ENCODE measurements around the gene MDM2.

Gene MDM2

GRCh38 chr12:68841717-68842116 is 33.7 kb downstream of the MDM2 start:
- H3K36me3 ChIP-seq (ENCODE audit: control insufficient read depth, insufficient read depth, low read length), result peaks cover 73% of the 10 kb centered on the region
- H3K9me3 ChIP-seq (ENCODE audit: control insufficient read depth, low read length), result no peaks in the 10 kb centered on the region
- no peak overlapping the region for H3K27ac ChIP-seq (ENCODE audit: low read depth, low read length, severe bottlenecking)
- no peaks in the 10 kb centered on the region for H3K4me1 ChIP-seq (ENCODE audit: control insufficient read depth, insufficient read depth, low read length, poor library complexity, severe bottlenecking)
- 100% methylated on average over 1 of the region's 2 CpGs; no CpG with 5 or more reads in 1 of the 2 experiments for WGBS, 2 experiments (ENCODE audit: insufficient coverage in 2 of 2)
- H3K4me3 ChIP-seq (ENCODE audit: extremely low read depth, insufficient read depth, low read length, poor library complexity, severe bottlenecking), result no peak overlapping the region

GRCh38 chr12:68842123-68842522 is 34.1 kb downstream of the MDM2 start:
- WGBS, 2 experiments (ENCODE audit: insufficient coverage in 2 of 2), result 83% methylated on average over 2 of the region's 3 CpGs; no CpG with 5 or more reads in 1 of the 2 experiments
- H3K9me3 ChIP-seq (ENCODE audit: control insufficient read depth, low read length), result no peaks in the 10 kb centered on the region
- no peak overlapping the region for H3K27ac ChIP-seq (ENCODE audit: low read depth, low read length, severe bottlenecking)
- peaks cover 69% of the 10 kb centered on the region for H3K36me3 ChIP-seq (ENCODE audit: control insufficient read depth, insufficient read depth, low read length)
- no peak overlapping the region for H3K4me3 ChIP-seq (ENCODE audit: extremely low read depth, insufficient read depth, low read length, poor library complexity, severe bottlenecking)
- no peaks in the 10 kb centered on the region for H3K4me1 ChIP-seq (ENCODE audit: control insufficient read depth, insufficient read depth, low read length, poor library complexity, severe bottlenecking)

- Histone ChIP-seq H3K27ac (ENCODE audit: low read depth, low read length, severe bottlenecking) (no peak overlapping the region), H3K36me3 (ENCODE audit: control insufficient read depth, insufficient read depth, low read length) (peaks cover 63% of the 10 kb centered on the region), H3K4me3 (ENCODE audit: extremely low read depth, insufficient read depth, low read length, poor library complexity, severe bottlenecking) (no peak overlapping the region), H3K9me3 (ENCODE audit: control insufficient read depth, low read length) (no peaks in the 10 kb centered on the region), H3K4me1 (ENCODE audit: control insufficient read depth, insufficient read depth, low read length, poor library complexity, severe bottlenecking) (no peaks in the 10 kb centered on the region)
- no CpG with 5 or more reads among the region's 2 CpGs for WGBS, 2 experiments (ENCODE audit: insufficient coverage in 2 of 2)
These were observed 35.0 kb downstream of the MDM2 start for GRCh38 chr12:68842784-68843567.

- WGBS, 2 experiments (ENCODE audit: insufficient coverage in 2 of 2), result 95 to 100% methylated on average over 3 of the region's 4 CpGs
- H3K4me1 ChIP-seq (ENCODE audit: control insufficient read depth, insufficient read depth, low read length, poor library complexity, severe bottlenecking), result no peaks in the 10 kb centered on the region
- H3K36me3 ChIP-seq (ENCODE audit: control insufficient read depth, insufficient read depth, low read length), result peaks cover 51% of the 10 kb centered on the region
- H3K27ac ChIP-seq (ENCODE audit: low read depth, low read length, severe bottlenecking), result no peak overlapping the region
- no peak overlapping the region for H3K4me3 ChIP-seq (ENCODE audit: extremely low read depth, insufficient read depth, low read length, poor library complexity, severe bottlenecking)
- H3K9me3 ChIP-seq (ENCODE audit: control insufficient read depth, low read length), result no peaks in the 10 kb centered on the region
These were observed 36.4 kb downstream of the MDM2 start for GRCh38 chr12:68844318-68844745.

GRCh38 chr12:68844788-68845695 is 37.1 kb downstream of the MDM2 start:
- H3K27ac ChIP-seq (ENCODE audit: low read depth, low read length, severe bottlenecking), result no peak overlapping the region
- H3K4me1 ChIP-seq (ENCODE audit: control insufficient read depth, insufficient read depth, low read length, poor library complexity, severe bottlenecking), result no peaks in the 10 kb centered on the region
- peaks cover 44% of the 10 kb centered on the region for H3K36me3 ChIP-seq (ENCODE audit: control insufficient read depth, insufficient read depth, low read length)
- H3K4me3 ChIP-seq (ENCODE audit: extremely low read depth, insufficient read depth, low read length, poor library complexity, severe bottlenecking), result no peak overlapping the region
- H3K9me3 ChIP-seq (ENCODE audit: control insufficient read depth, low read length), result no peaks in the 10 kb centered on the region
- 91 to 94% methylated on average over 10 to 13 of the region's 14 CpGs for WGBS, 2 experiments (ENCODE audit: insufficient coverage in 2 of 2)

- H3K36me3 ChIP-seq (ENCODE audit: control insufficient read depth, insufficient read depth, low read length), result peaks cover 26% of the 10 kb centered on the region
- H3K4me1 ChIP-seq (ENCODE audit: control insufficient read depth, insufficient read depth, low read length, poor library complexity, severe bottlenecking), result no peaks in the 10 kb centered on the region
- no peak overlapping the region for H3K27ac ChIP-seq (ENCODE audit: low read depth, low read length, severe bottlenecking)
- no peaks in the 10 kb centered on the region for H3K9me3 ChIP-seq (ENCODE audit: control insufficient read depth, low read length)
- no peak overlapping the region for H3K4me3 ChIP-seq (ENCODE audit: extremely low read depth, insufficient read depth, low read length, poor library complexity, severe bottlenecking)
- WGBS, 2 experiments (ENCODE audit: insufficient coverage in 2 of 2), result 83% methylated on average over 1 of the region's 3 CpGs; no CpG with 5 or more reads in 1 of the 2 experiments
These were observed 38.8 kb downstream of the MDM2 start for GRCh38 chr12:68846811-68847210.

- WGBS, 2 experiments (ENCODE audit: insufficient coverage in 2 of 2), result 92% methylated on average over 2 of the region's 4 CpGs; no CpG with 5 or more reads in 1 of the 2 experiments
- Histone ChIP-seq H3K9me3 (ENCODE audit: control insufficient read depth, low read length) (no peaks in the 10 kb centered on the region), H3K4me3 (ENCODE audit: extremely low read depth, insufficient read depth, low read length, poor library complexity, severe bottlenecking) (no peak overlapping the region), H3K4me1 (ENCODE audit: control insufficient read depth, insufficient read depth, low read length, poor library complexity, severe bottlenecking) (no peaks in the 10 kb centered on the region), H3K36me3 (ENCODE audit: control insufficient read depth, insufficient read depth, low read length) (no peaks in the 10 kb centered on the region), H3K27ac (ENCODE audit: low read depth, low read length, severe bottlenecking) (no peak overlapping the region)
These were observed 42.4 kb downstream of the MDM2 start for GRCh38 chr12:68850390-68850789.

GRCh38 chr12:68851592-68852306 is 43.8 kb downstream of the MDM2 start:
- H3K27ac ChIP-seq (ENCODE audit: low read depth, low read length, severe bottlenecking), result no peak overlapping the region
- no CpG with 5 or more reads among the region's 2 CpGs for WGBS, 2 experiments (ENCODE audit: insufficient coverage in 2 of 2)
- H3K9me3 ChIP-seq (ENCODE audit: control insufficient read depth, low read length), result no peaks in the 10 kb centered on the region
- no peak overlapping the region for H3K4me3 ChIP-seq (ENCODE audit: extremely low read depth, insufficient read depth, low read length, poor library complexity, severe bottlenecking)
- H3K4me1 ChIP-seq (ENCODE audit: control insufficient read depth, insufficient read depth, low read length, poor library complexity, severe bottlenecking), result no peaks in the 10 kb centered on the region
- no peaks in the 10 kb centered on the region for H3K36me3 ChIP-seq (ENCODE audit: control insufficient read depth, insufficient read depth, low read length)

GRCh38 chr12:68853396-68854077 is 45.6 kb downstream of the MDM2 start:
- H3K36me3 ChIP-seq (ENCODE audit: control insufficient read depth, insufficient read depth, low read length), result no peaks in the 10 kb centered on the region
- WGBS, 2 experiments (ENCODE audit: insufficient coverage in 2 of 2), result 100% methylated on average over 1 to 2 of the region's 3 CpGs
- no peaks in the 10 kb centered on the region for H3K4me1 ChIP-seq (ENCODE audit: control insufficient read depth, insufficient read depth, low read length, poor library complexity, severe bottlenecking)
- H3K9me3 ChIP-seq (ENCODE audit: control insufficient read depth, low read length), result no peaks in the 10 kb centered on the region
- H3K27ac ChIP-seq (ENCODE audit: low read depth, low read length, severe bottlenecking), result no peak overlapping the region
- H3K4me3 ChIP-seq (ENCODE audit: extremely low read depth, insufficient read depth, low read length, poor library complexity, severe bottlenecking), result no peak overlapping the region

- Histone ChIP-seq H3K4me3 (ENCODE audit: extremely low read depth, insufficient read depth, low read length, poor library complexity, severe bottlenecking) (no peak overlapping the region), H3K27ac (ENCODE audit: low read depth, low read length, severe bottlenecking) (no peak overlapping the region), H3K4me1 (ENCODE audit: control insufficient read depth, insufficient read depth, low read length, poor library complexity, severe bottlenecking) (no peaks in the 10 kb centered on the region), H3K9me3 (ENCODE audit: control insufficient read depth, low read length) (no peaks in the 10 kb centered on the region), H3K36me3 (ENCODE audit: control insufficient read depth, insufficient read depth, low read length) (no peaks in the 10 kb centered on the region)
- 87% methylated on average over 2 of the region's 2 CpGs; no CpG with 5 or more reads in 1 of the 2 experiments for WGBS, 2 experiments (ENCODE audit: insufficient coverage in 2 of 2)
These were observed 46.1 kb downstream of the MDM2 start for GRCh38 chr12:68854078-68854468.
